ENCODE measurements around the gene LONP1.

LONP1 gene

DNA sequence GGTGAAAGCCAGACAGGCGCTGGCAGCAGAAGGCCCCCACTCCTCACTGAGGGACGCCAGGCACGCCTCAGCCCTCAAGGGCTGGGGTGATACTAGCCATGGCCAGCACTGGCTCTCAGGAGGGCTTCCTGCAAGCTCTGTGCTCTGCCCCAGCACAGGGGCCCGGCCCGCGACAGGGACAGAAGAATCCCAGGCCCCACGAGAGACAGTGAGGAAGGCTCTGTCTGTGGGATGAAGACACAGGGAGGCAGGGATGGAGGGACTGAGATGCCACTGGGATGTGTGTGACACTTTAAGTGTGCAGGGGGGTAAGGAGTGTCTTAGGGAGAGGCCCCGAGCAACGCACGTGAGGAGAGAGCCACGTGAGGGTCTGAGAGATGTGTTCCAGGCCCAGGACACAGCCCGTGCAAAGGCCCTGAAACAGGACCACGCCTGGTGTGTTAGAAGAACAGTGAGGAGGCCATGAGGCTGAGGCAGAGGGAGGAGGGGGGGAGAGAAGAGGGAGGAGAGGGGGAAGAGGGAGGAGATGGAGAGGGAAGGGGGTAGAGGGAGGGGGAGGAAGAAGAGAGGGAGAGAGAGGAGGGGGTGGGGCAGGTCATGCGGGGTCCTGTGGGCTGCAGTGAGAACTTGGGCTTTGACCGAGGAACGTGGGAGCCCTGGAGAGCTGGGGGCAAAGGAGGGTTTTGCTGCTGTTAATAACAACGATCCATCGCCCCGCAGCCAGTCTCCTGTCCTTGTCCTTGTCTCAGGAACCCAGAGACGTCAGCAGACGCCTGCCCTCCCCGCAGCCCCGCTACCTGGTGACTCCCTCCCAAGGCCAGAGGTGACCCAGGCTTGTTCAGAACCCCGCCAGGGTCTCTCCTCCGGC, 22.7 kb downstream of the LONP1 start:
- 93% methylated on average over 24 to 25 of the region's 25 CpGs for WGBS, 2 experiments (ENCODE audit: insufficient coverage in 2 of 2)
- peaks cover 67% of the 10 kb centered on the region for H3K36me3 ChIP-seq (ENCODE audit: control insufficient read depth, insufficient read depth, low read length)

DNA sequence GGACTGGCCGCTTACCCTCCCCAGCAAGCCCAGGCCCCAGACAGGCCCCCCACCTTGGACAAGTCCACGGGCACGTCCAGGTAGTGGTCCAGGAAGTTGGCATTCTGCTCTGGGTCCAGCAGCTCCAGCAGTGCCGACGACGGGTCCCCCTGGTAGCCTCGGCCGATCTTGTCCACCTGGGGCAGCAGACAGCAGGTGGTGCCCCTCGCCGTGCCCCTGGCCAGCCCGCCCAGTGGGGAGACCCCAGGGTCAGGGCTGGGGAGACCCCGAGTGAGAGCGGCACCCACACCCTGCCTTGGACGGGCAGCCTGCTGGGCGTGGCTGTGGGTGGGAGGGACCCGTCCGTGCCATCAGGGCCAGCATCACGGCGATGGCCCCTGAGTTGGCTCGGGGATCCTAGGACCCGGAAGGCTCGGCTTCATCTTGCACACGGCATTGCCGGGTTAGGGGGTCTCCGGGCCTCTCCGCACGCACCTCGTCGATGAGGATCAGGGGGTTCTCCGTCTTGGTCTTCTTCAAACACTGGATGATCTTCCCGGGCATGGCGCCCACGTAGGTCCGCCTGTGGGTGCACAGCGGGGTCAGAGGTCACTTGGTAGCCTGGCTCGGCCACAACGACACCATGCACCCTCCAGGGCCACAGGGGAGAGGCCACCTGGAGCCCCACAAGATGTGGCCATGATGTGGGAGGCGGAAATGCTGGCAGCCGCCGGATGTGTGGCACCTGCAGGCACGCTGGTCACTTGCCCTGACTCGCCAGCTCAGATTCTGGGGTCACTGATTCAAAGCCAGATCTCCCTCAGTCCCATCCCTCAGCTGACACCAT, 23.5 kb downstream of the LONP1 start:
- peak overlapping the region; percentile 36 for H3K27ac ChIP-seq (ENCODE audit: low read depth, low read length, severe bottlenecking)
- peaks cover 74% of the 10 kb centered on the region for H3K36me3 ChIP-seq (ENCODE audit: control insufficient read depth, insufficient read depth, low read length)
- no peak overlapping the region for H3K4me3 ChIP-seq (ENCODE audit: extremely low read depth, insufficient read depth, low read length, poor library complexity, severe bottlenecking)
- H3K4me1 ChIP-seq (ENCODE audit: control insufficient read depth, insufficient read depth, low read length, poor library complexity, severe bottlenecking), result peaks cover 7% of the 10 kb centered on the region
- H3K9me3 ChIP-seq (ENCODE audit: control insufficient read depth, low read length), result no peaks in the 10 kb centered on the region
- 93 to 94% methylated on average over 39 to 42 of the region's 42 CpGs for WGBS, 2 experiments (ENCODE audit: insufficient coverage in 2 of 2)

More for the DNA sequence above, 22.7 kb downstream of the LONP1 start:
- Histone ChIP-seq H3K9me3 (ENCODE audit: control insufficient read depth, low read length) (no peaks in the 10 kb centered on the region), H3K4me1 (ENCODE audit: control insufficient read depth, insufficient read depth, low read length, poor library complexity, severe bottlenecking) (peaks cover 7% of the 10 kb centered on the region), H3K27ac (ENCODE audit: low read depth, low read length, severe bottlenecking) (peak overlapping the region; percentile 36), H3K4me3 (ENCODE audit: extremely low read depth, insufficient read depth, low read length, poor library complexity, severe bottlenecking) (no peak overlapping the region)

DNA sequence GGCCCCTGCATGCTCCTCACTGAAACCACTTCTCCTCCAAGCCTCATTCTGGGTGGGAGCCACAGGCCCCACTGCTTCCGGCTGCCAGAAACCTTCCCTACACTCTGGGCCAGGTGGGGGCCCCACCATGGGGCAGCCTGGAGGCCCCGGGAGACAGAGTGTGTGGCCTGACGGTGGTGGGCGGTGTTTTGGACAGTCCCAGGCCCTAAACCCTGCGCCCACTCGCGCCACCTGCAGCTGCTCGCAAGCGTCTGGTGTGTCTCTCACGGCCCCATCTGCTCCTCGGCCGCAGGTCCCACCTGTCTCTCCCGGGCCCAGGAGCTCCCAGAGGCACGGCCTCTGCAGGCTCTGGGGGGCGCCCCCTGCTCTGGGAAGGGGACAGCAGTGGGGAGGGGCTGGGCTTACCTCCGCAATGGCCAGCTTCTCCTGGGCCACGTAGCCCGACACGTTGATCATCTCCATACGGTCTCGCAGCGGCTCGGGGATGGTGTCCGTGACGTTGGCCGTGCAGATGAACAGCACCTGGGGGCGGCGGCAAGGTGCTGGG, 24.2 kb downstream of the LONP1 start:
- Histone ChIP-seq H3K27ac (ENCODE audit: low read depth, low read length, severe bottlenecking) (no peak overlapping the region), H3K9me3 (ENCODE audit: control insufficient read depth, low read length) (no peaks in the 10 kb centered on the region), H3K36me3 (ENCODE audit: control insufficient read depth, insufficient read depth, low read length) (peaks cover 74% of the 10 kb centered on the region), H3K4me3 (ENCODE audit: extremely low read depth, insufficient read depth, low read length, poor library complexity, severe bottlenecking) (no peak overlapping the region), H3K4me1 (ENCODE audit: control insufficient read depth, insufficient read depth, low read length, poor library complexity, severe bottlenecking) (peaks cover 7% of the 10 kb centered on the region)
- 95 to 96% methylated on average over 26 to 28 of the region's 28 CpGs for WGBS, 2 experiments (ENCODE audit: insufficient coverage in 2 of 2)

DNA sequence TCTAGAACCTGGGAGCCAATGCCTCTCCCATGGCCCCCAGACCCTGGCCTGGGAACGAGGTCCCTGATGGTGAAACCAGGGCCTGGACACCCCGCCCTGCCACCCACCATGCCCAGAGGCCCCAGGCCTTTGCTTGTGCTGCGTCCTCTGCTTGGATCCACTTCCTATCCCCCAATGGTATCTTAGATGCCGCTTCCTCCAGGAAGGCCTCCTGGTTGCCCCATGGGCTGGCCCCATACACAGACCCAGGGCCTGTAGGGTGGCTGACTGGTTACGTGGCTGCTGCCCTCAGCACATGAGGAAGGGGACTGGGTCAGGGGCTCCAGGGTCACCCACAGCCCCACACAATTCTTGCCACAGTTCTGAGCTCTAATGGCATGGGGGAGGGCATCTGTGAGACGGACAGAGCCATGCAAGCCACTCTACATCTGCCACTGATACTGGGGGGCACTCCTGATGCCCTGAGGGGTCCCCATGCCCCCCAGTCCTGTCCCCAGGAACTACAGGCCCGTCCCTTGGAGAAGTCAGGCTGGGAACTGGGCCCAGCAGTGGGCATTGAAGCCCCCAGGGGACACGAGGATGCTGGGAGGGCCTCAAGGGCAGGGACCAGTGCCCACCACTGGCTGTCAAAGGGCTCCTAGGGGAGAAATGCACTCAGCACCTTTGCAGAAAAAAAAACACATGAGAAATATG, 24.8 kb downstream of the LONP1 start:
- Histone ChIP-seq H3K27ac (ENCODE audit: low read depth, low read length, severe bottlenecking) (no peak overlapping the region), H3K36me3 (ENCODE audit: control insufficient read depth, insufficient read depth, low read length) (peaks cover 67% of the 10 kb centered on the region)
- WGBS, 2 experiments (ENCODE audit: insufficient coverage in 2 of 2), result 96 to 97% methylated on average over 6 to 7 of the region's 8 CpGs

DNA sequence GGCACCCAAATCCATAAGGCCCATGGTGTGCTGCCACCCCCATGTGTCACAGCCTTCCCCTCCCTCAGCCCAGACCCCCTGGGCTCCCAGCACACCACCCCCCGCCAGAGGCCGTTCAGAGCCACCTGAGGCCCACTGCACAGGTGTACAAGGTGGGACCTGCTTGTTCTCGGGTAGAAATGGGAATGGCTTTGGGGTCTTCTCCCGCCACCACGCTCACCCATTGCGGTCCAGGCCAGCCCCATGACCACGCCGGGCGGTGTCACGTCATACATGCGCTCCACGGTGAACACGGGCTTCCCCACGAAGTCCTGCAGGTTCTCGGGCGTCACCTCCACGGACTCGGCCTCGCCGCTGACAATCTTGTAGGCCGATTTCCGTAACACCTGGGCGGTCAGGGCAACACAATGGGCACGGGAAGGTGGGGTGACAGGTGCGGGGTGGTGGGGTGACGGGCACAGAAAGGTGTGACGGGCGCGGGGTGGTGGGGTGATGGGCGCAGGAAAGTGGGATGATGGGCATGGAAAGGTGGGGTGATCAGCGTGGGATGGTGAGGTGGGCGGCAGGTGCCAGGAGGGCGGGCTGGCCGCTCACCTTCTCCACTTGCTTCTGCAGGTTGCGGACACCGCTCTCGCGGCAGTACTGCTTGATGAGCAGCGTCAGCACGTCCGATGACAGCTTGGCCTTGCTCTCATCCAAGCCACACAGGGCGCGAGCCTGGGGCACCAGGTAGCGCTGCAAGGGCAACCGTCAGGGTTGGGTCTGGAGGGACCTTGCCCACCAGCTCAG, 25.6 kb downstream of the LONP1 start:
- Histone ChIP-seq H3K36me3 (ENCODE audit: control insufficient read depth, insufficient read depth, low read length) (peaks cover 64% of the 10 kb centered on the region), H3K4me3 (ENCODE audit: extremely low read depth, insufficient read depth, low read length, poor library complexity, severe bottlenecking) (no peak overlapping the region), H3K9me3 (ENCODE audit: control insufficient read depth, low read length) (no peaks in the 10 kb centered on the region), H3K27ac (ENCODE audit: low read depth, low read length, severe bottlenecking) (no peak overlapping the region), H3K4me1 (ENCODE audit: control insufficient read depth, insufficient read depth, low read length, poor library complexity, severe bottlenecking) (peaks cover 7% of the 10 kb centered on the region)
- WGBS, 2 experiments (ENCODE audit: insufficient coverage in 2 of 2), result 96% methylated on average over 39 to 40 of the region's 45 CpGs

More for the DNA sequence above, 24.8 kb downstream of the LONP1 start:
- Histone ChIP-seq H3K9me3 (ENCODE audit: control insufficient read depth, low read length) (no peaks in the 10 kb centered on the region), H3K4me1 (ENCODE audit: control insufficient read depth, insufficient read depth, low read length, poor library complexity, severe bottlenecking) (peaks cover 7% of the 10 kb centered on the region), H3K4me3 (ENCODE audit: extremely low read depth, insufficient read depth, low read length, poor library complexity, severe bottlenecking) (no peak overlapping the region)

DNA sequence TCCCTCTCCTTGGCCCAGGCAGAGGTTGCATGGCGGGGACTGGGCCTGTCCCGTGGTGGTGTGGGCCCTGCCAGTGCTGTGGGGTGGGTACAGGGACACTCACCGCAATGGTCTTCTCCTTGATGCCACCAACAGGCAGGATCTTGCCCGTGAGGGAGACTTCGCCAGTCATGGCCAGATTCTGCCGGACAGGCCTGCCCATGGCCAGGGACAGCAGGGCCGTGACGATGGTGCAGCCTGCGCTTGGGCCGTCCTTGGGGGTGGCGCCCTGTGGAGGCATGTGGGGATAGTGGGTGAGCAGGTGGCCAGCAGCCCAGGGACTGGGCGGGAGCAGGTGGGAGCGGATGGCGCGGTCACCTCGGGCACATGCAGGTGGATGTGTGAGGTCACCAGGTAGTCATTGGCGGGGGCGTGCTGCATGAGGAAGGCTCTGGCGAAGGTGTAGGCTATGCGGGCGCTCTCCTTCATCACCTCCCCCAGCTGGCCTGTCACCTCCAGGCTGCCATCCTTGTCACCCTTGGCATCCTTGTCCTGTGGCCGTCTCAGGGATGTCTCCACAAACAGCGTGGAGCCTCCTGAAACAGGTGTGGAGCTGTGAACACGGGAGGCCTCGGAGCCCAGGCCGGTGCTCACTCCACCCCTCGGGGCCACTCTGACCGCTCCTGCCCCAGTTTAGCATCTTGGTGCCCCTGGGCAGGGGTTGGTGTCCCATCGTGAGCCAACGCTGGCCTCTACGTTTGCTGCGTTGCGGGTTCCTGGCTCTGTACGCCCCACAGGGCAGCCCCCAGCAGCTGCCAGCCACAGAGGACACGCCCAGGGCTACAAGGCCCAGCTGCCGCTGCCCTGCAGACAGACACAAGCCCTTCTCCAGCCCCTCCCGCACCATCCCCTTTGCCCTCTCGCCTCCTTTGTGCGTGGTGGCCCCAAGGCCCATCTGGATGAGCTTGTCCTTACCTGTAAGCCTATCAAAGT, 26.5 kb downstream of the LONP1 start:
- 96 to 97% methylated on average over 35 to 38 of the region's 39 CpGs for WGBS, 2 experiments (ENCODE audit: insufficient coverage in 2 of 2)
- H3K9me3 ChIP-seq (ENCODE audit: control insufficient read depth, low read length), result no peaks in the 10 kb centered on the region
- H3K27ac ChIP-seq (ENCODE audit: low read depth, low read length, severe bottlenecking), result no peak overlapping the region
- no peak overlapping the region for H3K4me3 ChIP-seq (ENCODE audit: extremely low read depth, insufficient read depth, low read length, poor library complexity, severe bottlenecking)
- peaks cover 55% of the 10 kb centered on the region for H3K36me3 ChIP-seq (ENCODE audit: control insufficient read depth, insufficient read depth, low read length)
- H3K4me1 ChIP-seq (ENCODE audit: control insufficient read depth, insufficient read depth, low read length, poor library complexity, severe bottlenecking), result peaks cover 7% of the 10 kb centered on the region

DNA sequence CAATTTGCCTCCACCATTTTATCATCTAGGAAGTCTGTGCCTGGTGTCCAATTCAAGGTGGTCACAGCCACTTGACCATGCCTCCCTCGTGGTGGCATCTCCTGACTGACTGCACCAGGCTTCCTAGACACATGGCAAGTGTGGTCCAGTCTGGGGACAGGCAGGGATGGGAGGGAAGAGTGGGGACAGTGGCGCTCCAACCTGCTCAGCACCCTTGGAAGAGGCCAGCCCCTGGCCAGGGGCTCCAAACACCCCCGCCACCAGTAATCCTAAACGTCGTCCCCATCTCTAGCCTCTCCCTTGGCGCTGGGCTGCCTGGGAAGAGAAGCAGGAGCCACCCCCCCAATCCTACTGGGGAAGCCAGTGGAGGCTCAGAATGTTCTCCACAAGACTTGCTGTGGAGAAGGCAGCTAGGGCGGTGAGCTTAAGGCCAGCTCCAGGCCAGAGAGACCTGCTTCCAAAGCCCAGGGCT, 27.2 kb downstream of the LONP1 start:
- Histone ChIP-seq H3K4me1 (ENCODE audit: control insufficient read depth, insufficient read depth, low read length, poor library complexity, severe bottlenecking) (peaks cover 7% of the 10 kb centered on the region), H3K9me3 (ENCODE audit: control insufficient read depth, low read length) (no peaks in the 10 kb centered on the region), H3K27ac (ENCODE audit: low read depth, low read length, severe bottlenecking) (no peak overlapping the region), H3K36me3 (ENCODE audit: control insufficient read depth, insufficient read depth, low read length) (peaks cover 53% of the 10 kb centered on the region), H3K4me3 (ENCODE audit: extremely low read depth, insufficient read depth, low read length, poor library complexity, severe bottlenecking) (no peak overlapping the region)
- 92 to 100% methylated on average over 1 to 4 of the region's 7 CpGs for WGBS, 2 experiments (ENCODE audit: insufficient coverage in 2 of 2)

DNA sequence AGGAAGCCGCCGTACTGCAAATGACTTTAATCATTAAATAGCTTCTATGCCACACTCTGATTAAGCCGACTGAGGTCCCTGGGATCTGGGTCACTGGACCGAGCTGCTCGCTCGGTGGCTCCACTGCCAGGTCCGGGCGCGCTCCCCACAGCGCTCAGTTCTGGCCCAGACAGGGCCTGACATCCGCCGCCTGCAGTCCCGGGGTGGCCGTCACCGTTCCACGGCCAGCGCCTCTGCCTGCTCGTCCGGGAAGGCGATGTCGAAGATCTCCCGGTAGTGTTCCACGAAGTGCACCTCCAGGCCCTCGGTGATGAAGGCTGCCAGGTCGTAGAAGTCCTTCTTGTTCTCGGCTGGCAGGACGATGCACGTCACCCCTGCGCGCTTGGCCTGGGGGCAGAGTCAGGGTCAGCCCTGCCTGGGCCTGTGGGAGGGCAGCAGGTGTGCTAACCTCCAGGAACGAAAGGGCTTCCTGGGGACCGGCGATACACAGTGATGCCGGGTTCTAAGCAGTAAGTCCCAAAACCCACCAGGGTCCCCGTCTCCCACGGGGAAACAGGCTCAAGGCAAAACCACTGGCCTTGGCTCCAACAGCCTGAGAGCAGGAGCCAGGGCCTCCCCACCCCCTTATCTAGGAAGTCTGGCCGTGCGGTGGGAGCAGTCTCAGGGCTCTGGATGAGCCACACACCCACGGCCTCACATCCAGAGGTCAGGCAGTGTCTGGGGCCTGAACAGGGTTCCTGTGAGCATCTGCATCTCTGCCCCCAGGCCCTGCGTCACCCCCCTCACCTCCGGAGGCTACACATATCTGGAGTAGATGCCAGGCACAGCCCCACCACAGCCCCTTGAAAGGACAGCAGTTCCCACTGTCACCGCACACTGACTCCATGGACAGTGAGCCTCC, 27.9 kb downstream of the LONP1 start:
- WGBS, 2 experiments (ENCODE audit: insufficient coverage in 2 of 2), result 94 to 95% methylated on average over 38 to 42 of the region's 42 CpGs
- Histone ChIP-seq H3K4me3 (ENCODE audit: extremely low read depth, insufficient read depth, low read length, poor library complexity, severe bottlenecking) (peak overlapping the region; percentile 94), H3K9me3 (ENCODE audit: control insufficient read depth, low read length) (no peaks in the 10 kb centered on the region), H3K36me3 (ENCODE audit: control insufficient read depth, insufficient read depth, low read length) (peaks cover 50% of the 10 kb centered on the region), H3K4me1 (ENCODE audit: control insufficient read depth, insufficient read depth, low read length, poor library complexity, severe bottlenecking) (peaks cover 3% of the 10 kb centered on the region), H3K27ac (ENCODE audit: low read depth, low read length, severe bottlenecking) (peak overlapping the region; percentile 45)
